NCI-H82 treated with DMSO at 0.1 percent for 48 hours (cell line): Measurements from ENCODE around the gene FGF2.
"Not testable (repeated sequence)": the region's sequence is repeated elsewhere in the genome, so short reads cannot be mapped to it uniquely, and the experiment has no call there.

Source experiments
- DNase-seq: peaks from one replicate; lab custom pipeline; 2025; ENCODE audit not compliant: unreplicated experiment; lab: John Stamatoyannopoulos, UW

Gene FGF2

GRCh38 chr4:122826553-122827257 lies at the start of gene FGF2:
TSS of gene FGF2 (plus strand) at chr4:122826831. CDS start at chr4:122827175, 344 bp downstream.
- no peak for DNase-seq

- no peak for DNase-seq
These were observed 49.7 kb upstream of the FGF2 start for GRCh38 chr4:122776916-122777315.

GRCh38 chr4:122777846-122778673 lies 48.6 kb upstream of the FGF2 start:
- DNase-seq: no peak

- DNase-seq: no peak
These were observed 45.1 kb upstream of the FGF2 start for GRCh38 chr4:122781486-122781885.

- DNase-seq: no peak
These were observed 43.1 kb upstream of the FGF2 start for GRCh38 chr4:122783301-122784215.

- no peak for DNase-seq
These were observed 42.4 kb upstream of the FGF2 start for GRCh38 chr4:122784261-122784660.

- no peak for DNase-seq
These were observed 41.5 kb upstream of the FGF2 start for GRCh38 chr4:122785099-122785498.

- DNase-seq: not testable (repeated sequence)
These were observed 40.3 kb upstream of the FGF2 start for GRCh38 chr4:122786296-122786695.

GRCh38 chr4:122786920-122787319 lies 39.7 kb upstream of the FGF2 start:
- not testable (repeated sequence) for DNase-seq

- no peak for DNase-seq
These were observed 38.7 kb upstream of the FGF2 start for GRCh38 chr4:122787940-122788339.

GRCh38 chr4:122788935-122789334 lies 37.7 kb upstream of the FGF2 start:
- DNase-seq: no peak

GRCh38 chr4:122793811-122794210 lies 32.8 kb upstream of the FGF2 start:
- no peak for DNase-seq

- DNase-seq: no peak
These were observed 29.7 kb upstream of the FGF2 start for GRCh38 chr4:122796801-122797404.

- DNase-seq: no peak
These were observed 29.1 kb upstream of the FGF2 start for GRCh38 chr4:122797405-122798094.

- DNase-seq: no peak
These were observed 28.5 kb upstream of the FGF2 start for GRCh38 chr4:122798101-122798500.

- DNase-seq: no peak
These were observed 27.7 kb upstream of the FGF2 start for GRCh38 chr4:122798917-122799316.

- no peak for DNase-seq
These were observed 22.8 kb upstream of the FGF2 start for GRCh38 chr4:122803788-122804208.

GRCh38 chr4:122806981-122807679 lies 19.5 kb upstream of the FGF2 start:
- no peak for DNase-seq

- no peak for DNase-seq
These were observed 16.0 kb upstream of the FGF2 start for GRCh38 chr4:122810669-122811068.

- DNase-seq: not testable (repeated sequence)
These were observed 14.8 kb upstream of the FGF2 start for GRCh38 chr4:122811781-122812180.
